C4-2B (cell line): ENCODE data around the gene LAD1.

ENCODE experiments used
- CTCF ChIP-seq: fragments of 450-650 bp; conservative IDR thresholded peaks from 2 replicates; pipeline ENCODE4 v1.5.1; 2017; ENCODE audit warnings: mild to moderate bottlenecking
- ZFX ChIP-seq: fragments of 450-650 bp; IDR thresholded peaks from 2 replicates; pipeline ENCODE4 v1.6.1; 2017

GRCh38 chr1:201361652-201362504 lies 37.2 kb downstream of the LAD1 start:
- TF ChIP-seq CTCF (peak; percentile 90), ZFX (no peak)
